GM10248 (cell line): ENCODE data around the gene DRD1.
"Not testable (repeated sequence)": the region's sequence is repeated elsewhere in the genome, so short reads cannot be mapped to it uniquely, and the experiment has no call there.

ENCODE experiments used
- CTCF ChIA-PET: fragments of 300-600 bp; sonication (Branson Sonifier 250); formaldehyde crosslinking; extraction: SDS; loops from one replicate; lab custom pipeline; 2021; ENCODE audit warnings: antibody characterized with exemption; lab: Yijun Ruan, JAX
- POLR2A ChIA-PET: fragments of 350-650 bp; sonication (Branson Sonifier 250); formaldehyde crosslinking; extraction: SDS; loops from one replicate; lab custom pipeline; 2020; ENCODE audit warnings: antibody characterized with exemption; lab: Yijun Ruan, JAX
- DNase-seq: peaks from one replicate; pipeline ENCODE4 v3.0.0; 2012; ENCODE audit errors: extremely low spot score
- TF ChIP-seq, protein P1 (sequence below): IDR thresholded peaks from 2 replicates; pipeline ENCODE4 v1.5.1; 2012; ENCODE audit warnings: mild to moderate bottlenecking, low read depth; ENCODE audit errors: extremely low read depth, missing control alignments, control extremely low read depth

The DRD1 gene

DNA sequence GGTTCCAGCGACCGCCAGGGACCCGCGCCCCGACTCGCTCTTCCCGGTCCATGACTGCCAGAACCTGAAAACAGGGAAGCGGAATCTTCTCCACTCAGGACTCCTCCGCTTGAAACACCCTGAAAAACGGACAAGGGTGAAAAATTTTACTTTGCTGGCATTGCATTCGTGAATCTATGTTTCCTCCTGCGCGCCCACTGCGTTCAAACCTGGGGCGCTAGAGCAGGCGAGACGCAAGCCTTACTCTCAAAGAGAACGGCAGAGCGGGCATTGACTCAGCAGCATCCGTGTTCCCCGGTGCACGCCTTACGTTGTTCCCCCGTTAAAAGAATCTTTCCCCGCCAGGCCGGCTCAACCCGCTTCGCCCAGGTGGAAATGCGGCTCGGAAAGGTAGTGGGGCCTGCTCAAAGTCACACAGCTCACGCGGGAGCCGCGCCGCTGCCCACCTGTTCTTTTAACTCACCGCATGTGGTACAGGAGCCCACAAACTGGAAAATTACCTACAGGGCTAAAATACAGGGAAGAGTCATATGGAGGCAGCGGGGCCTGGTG lies 999 bp upstream of the DRD1 start:
- TF ChIP-seq, protein P1, sequence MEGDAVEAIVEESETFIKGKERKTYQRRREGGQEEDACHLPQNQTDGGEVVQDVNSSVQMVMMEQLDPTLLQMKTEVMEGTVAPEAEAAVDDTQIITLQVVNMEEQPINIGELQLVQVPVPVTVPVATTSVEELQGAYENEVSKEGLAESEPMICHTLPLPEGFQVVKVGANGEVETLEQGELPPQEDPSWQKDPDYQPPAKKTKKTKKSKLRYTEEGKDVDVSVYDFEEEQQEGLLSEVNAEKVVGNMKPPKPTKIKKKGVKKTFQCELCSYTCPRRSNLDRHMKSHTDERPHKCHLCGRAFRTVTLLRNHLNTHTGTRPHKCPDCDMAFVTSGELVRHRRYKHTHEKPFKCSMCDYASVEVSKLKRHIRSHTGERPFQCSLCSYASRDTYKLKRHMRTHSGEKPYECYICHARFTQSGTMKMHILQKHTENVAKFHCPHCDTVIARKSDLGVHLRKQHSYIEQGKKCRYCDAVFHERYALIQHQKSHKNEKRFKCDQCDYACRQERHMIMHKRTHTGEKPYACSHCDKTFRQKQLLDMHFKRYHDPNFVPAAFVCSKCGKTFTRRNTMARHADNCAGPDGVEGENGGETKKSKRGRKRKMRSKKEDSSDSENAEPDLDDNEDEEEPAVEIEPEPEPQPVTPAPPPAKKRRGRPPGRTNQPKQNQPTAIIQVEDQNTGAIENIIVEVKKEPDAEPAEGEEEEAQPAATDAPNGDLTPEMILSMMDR, result no peak
- ChIA-PET CTCF (interaction anchor here (1.1 to 1.9 kb wide), 4 partner anchors 20 to 495 kb away, joined by 3 to 9 read pairs (median 4); no protein-coding TSS in a partner anchor), POLR2A (no interaction called here)
- no peak for DNase-seq

DNA sequence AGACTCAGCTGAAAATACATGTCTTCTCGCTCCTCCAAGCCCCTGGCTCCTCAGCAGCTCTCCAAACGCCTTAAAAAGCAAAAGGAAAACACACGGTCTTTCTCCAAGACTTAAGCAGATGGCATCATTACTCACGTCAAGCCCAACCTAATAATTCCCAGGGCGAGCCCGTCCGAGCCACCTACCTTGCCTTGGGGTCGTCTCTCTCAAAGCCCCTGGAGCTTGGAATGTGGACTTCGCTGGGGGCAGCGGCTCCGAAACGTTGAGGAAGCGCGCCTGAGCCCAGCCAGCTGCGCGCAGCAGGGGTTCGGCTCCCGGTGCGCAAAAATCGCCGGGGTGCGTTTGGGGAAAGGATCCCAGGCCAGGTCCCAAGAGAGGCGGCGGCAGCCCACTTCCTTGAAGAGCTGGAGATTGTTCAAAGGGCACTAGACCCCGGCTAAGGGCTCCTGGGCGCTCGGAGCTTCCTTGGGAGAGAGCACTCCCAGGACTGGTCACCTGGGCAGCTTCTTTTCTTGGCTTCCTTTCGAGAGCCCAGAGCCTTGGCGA lies 395 bp downstream of the DRD1 start:
- TF ChIP-seq, protein P1, result no peak
- ChIA-PET CTCF (interaction anchor here (0.6 to 1.9 kb wide), 7 partner anchors 11 to 533 kb away, joined by 3 to 9 read pairs (median 3); no protein-coding TSS in a partner anchor), POLR2A (no interaction called here)
- DNase-seq, result no peak

DNA sequence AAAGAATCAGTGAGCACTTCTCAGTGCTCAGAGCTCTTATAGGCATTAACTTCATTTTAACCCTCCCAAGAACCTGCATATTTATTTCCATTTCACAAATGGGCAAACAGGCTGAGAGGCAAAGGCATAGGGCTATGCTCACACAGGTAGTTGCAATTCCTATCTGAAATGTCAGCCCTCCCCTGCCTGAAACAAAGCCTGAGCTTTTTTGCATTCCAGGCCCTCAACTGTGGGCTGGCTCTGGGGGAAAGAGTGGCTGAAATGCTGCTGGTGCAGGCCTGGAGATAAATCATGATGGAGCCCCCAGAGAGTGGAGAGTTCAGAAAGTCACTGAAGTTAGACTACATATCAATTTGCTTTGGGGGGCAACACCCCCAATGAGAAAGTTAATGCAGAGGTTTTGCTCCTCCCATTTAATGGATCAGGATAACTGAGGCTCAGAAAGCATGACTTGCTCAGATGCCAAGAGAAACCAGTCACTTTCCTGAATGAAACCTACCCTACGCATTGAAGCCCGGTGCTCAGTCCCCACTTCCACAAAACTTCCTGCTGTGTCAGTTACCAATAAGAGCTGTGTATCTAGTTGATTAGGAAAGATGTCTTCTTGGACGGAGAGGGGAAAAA lies 5.6 kb downstream of the DRD1 start:
- POLR2A ChIA-PET, result no interaction called here
- DNase-seq, result no peak
- TF ChIP-seq, protein P1, result no peak
- CTCF ChIA-PET, result no interaction called here

GRCh38 chr5:175436359-175436758 lies 7.6 kb downstream of the DRD1 start:
- ChIA-PET POLR2A (no interaction called here), CTCF (no interaction called here)
- no peak for DNase-seq
- TF ChIP-seq, protein P1, result no peak

- TF ChIP-seq, protein P1, result no peak
- no peak for DNase-seq
- CTCF ChIA-PET, result no interaction called here
- POLR2A ChIA-PET, result no interaction called here
Observed at GRCh38 chr5:175434800-175435199, 9.2 kb downstream of the DRD1 start.

- CTCF ChIA-PET, result no interaction called here
- TF ChIP-seq, protein P1, result no peak
- no peak for DNase-seq
- POLR2A ChIA-PET, result no interaction called here
Observed at GRCh38 chr5:175427762-175428161, 16.2 kb downstream of the DRD1 start.

DNA sequence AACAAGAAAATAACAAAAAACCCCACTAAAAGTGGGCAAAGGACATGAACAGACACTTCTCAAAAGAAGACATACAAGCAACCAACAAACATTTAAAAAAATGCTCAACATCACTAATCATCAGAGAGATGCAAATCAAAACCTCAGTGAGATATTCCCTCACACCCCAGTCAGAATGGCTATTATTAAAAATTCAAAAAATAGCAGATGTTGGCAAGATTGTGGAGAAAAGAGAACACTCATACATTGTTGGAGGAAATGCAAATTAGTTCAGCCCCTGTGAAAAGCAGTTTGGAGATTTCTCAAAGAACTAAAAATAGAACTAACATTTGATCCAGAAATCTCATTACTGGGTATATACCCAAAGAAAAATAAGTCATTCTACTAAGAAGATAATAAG lies 19.4 kb downstream of the DRD1 start:
- CTCF ChIA-PET, DNase-seq, POLR2A ChIA-PET: not testable (repeated sequence)
